Mesendoderm (in vitro differentiated cells): ENCODE measurements around the gene ITGA2B.
A peak's percentile ranks its signal among the peaks of the same experiment; 100 is the strongest.
"Not testable (repeated sequence)": the region's sequence is repeated elsewhere in the genome, so short reads cannot be mapped to it uniquely, and the experiment has no call there.

ENCODE experiments used
- DNase-seq: peaks from one replicate; pipeline ENCODE4 v3.0.0; 2013
- H2AK5ac ChIP-seq: 2 replicates; pipeline ENCODE4 v1.6.1; 2013; ENCODE audit warnings: low read length, inconsistent platforms
- H2BK120ac ChIP-seq: 2 replicates; pipeline ENCODE4 v1.6.1; 2013; ENCODE audit warnings: low read depth, mild to moderate bottlenecking, low read length, moderate library complexity, mixed read lengths
- H2BK15ac ChIP-seq: replicated peaks from 2 replicates; pipeline ENCODE4 v1.6.1; 2013; ENCODE audit warnings: low read depth, mild to moderate bottlenecking, moderate library complexity
- H2BK5ac ChIP-seq: 2 replicates; pipeline ENCODE4 v1.6.1; 2013; ENCODE audit warnings: low read length, inconsistent platforms
- H3K18ac ChIP-seq: 2 replicates; pipeline ENCODE4 v1.6.1; 2013; ENCODE audit warnings: mild to moderate bottlenecking, low read length, mixed read lengths
- H3K23ac ChIP-seq: one replicate; pipeline ENCODE4 v1.6.1; 2013; ENCODE audit warnings: low read length
- H3K27ac ChIP-seq: 2 replicates; pipeline ENCODE4 v1.5.1; 2013; ENCODE audit warnings: low read depth, mild to moderate bottlenecking, inconsistent platforms, low read length, moderate library complexity
- H3K27me3 ChIP-seq: 2 replicates; pipeline ENCODE4 v1.6.1; 2013; ENCODE audit warnings: low read length, control low read depth, mild to moderate bottlenecking, inconsistent platforms; ENCODE audit not compliant: insufficient read depth, poor library complexity
- H3K36me3 ChIP-seq: 2 replicates; pipeline ENCODE4 v1.6.1; 2013; ENCODE audit warnings: low read length, inconsistent platforms; ENCODE audit not compliant: control insufficient read depth, insufficient read depth
- H3K4ac ChIP-seq: one replicate; pipeline ENCODE4 v1.6.1; 2013; ENCODE audit warnings: low read depth, mild to moderate bottlenecking, low read length, moderate library complexity
- H3K4me1 ChIP-seq: 2 replicates; pipeline ENCODE4 v1.6.1; 2013; ENCODE audit warnings: low read depth, low read length, inconsistent platforms; ENCODE audit not compliant: control insufficient read depth
- H3K4me2 ChIP-seq: 2 replicates; pipeline ENCODE4 v1.6.1; 2013; ENCODE audit warnings: low read length
- H3K4me3 ChIP-seq: 2 replicates; pipeline ENCODE4 v1.5.1; 2013; ENCODE audit warnings: mild to moderate bottlenecking, low read length
- H3K56ac ChIP-seq: one replicate; pipeline ENCODE4 v1.6.1; 2013; ENCODE audit warnings: low read length
- H3K79me1 ChIP-seq: 2 replicates; pipeline ENCODE4 v1.6.1; 2013; ENCODE audit warnings: low read length, inconsistent platforms
- H3K79me2 ChIP-seq: 2 replicates; pipeline ENCODE4 v1.6.1; 2013; ENCODE audit warnings: mild to moderate bottlenecking, low read length; ENCODE audit not compliant: control insufficient read depth, insufficient read depth
- H3K9ac ChIP-seq: 2 replicates; pipeline ENCODE4 v1.6.1; 2013; ENCODE audit warnings: low read length, inconsistent platforms
- H4K5ac ChIP-seq: one replicate; pipeline ENCODE4 v1.6.1; 2013; ENCODE audit warnings: low read length
- H4K8ac ChIP-seq: one replicate; pipeline ENCODE4 v1.6.1; 2013; ENCODE audit warnings: low read depth, mild to moderate bottlenecking, control low read depth, low read length, moderate library complexity
- WGBS: extraction: QIAGEN DNeasy Blood & Tissue Kit; methylation state at CpG from one replicate; pipeline ENCODE4 v1.1.7; 2013; ENCODE audit warnings: low lambda C conversion rate, missing lambda C conversion rate; ENCODE audit not compliant: insufficient coverage; ENCODE audit errors: extremely low coverage; 5-methylcytosine and 5-hydroxymethylcytosine counted together

The ITGA2B gene

GRCh38 chr17:44369414-44370023 lies 19.9 kb downstream of the ITGA2B start:
- not testable (repeated sequence) for H3K56ac ChIP-seq, H3K23ac ChIP-seq, H3K79me1 ChIP-seq, H2BK5ac ChIP-seq, H3K9ac ChIP-seq, H3K36me3 ChIP-seq, H3K18ac ChIP-seq, H2BK15ac ChIP-seq, H3K79me2 ChIP-seq, H3K4me3 ChIP-seq, H3K4me1 ChIP-seq, H3K27me3 ChIP-seq, H2AK5ac ChIP-seq, H3K4me2 ChIP-seq, H4K5ac ChIP-seq, H3K4ac ChIP-seq, H4K8ac ChIP-seq, H2BK120ac ChIP-seq, H3K27ac ChIP-seq, DNase-seq
- no CpG with 5 or more reads among the region's 17 CpGs for WGBS

GRCh38 chr17:44368391-44369243 lies 20.8 kb downstream of the ITGA2B start:
- not testable (repeated sequence) for H4K8ac ChIP-seq, H3K4me1 ChIP-seq, H3K4me3 ChIP-seq, H2BK5ac ChIP-seq, H2BK120ac ChIP-seq, H3K23ac ChIP-seq, H3K56ac ChIP-seq, H3K27me3 ChIP-seq, H3K79me2 ChIP-seq, H3K4ac ChIP-seq, H3K4me2 ChIP-seq, H3K9ac ChIP-seq, H3K36me3 ChIP-seq, H3K18ac ChIP-seq, DNase-seq, H3K79me1 ChIP-seq, H4K5ac ChIP-seq, H3K27ac ChIP-seq, H2AK5ac ChIP-seq, H2BK15ac ChIP-seq
- 100% methylated on average over 2 of the region's 42 CpGs for WGBS

- Histone ChIP-seq H3K9ac (no peak overlapping the region), H4K5ac (no peak overlapping the region), H3K56ac (no peak overlapping the region), H2BK5ac (no peak overlapping the region), H3K27me3 (no peaks in the 10 kb centered on the region), H4K8ac (no peak overlapping the region), H3K27ac (no peak overlapping the region), H3K4me2 (no peak overlapping the region), H3K79me1 (no peaks in the 10 kb centered on the region), H3K4me3 (no peak overlapping the region), H3K4ac (no peak overlapping the region), H3K79me2 (no peaks in the 10 kb centered on the region), H2BK15ac (no peak overlapping the region), H3K18ac (no peak overlapping the region), H2BK120ac (no peak overlapping the region), H3K36me3 (no peaks in the 10 kb centered on the region), H2AK5ac (no peak overlapping the region), H3K4me1 (no peaks in the 10 kb centered on the region), H3K23ac (no peak overlapping the region)
- DNase-seq: no peak
- no CpG with 5 or more reads among the region's 7 CpGs for WGBS
These were observed 22.0 kb downstream of the ITGA2B start for GRCh38 chr17:44367231-44367979.

- H3K4ac ChIP-seq, DNase-seq, H3K27me3 ChIP-seq, H3K36me3 ChIP-seq, H3K4me2 ChIP-seq, H2BK5ac ChIP-seq, H4K8ac ChIP-seq, H4K5ac ChIP-seq, H2BK120ac ChIP-seq, H2BK15ac ChIP-seq, H3K23ac ChIP-seq, H3K9ac ChIP-seq, H3K18ac ChIP-seq, H3K4me1 ChIP-seq, H3K27ac ChIP-seq, H3K56ac ChIP-seq, H3K79me2 ChIP-seq, H3K4me3 ChIP-seq, H2AK5ac ChIP-seq, H3K79me1 ChIP-seq: not testable (repeated sequence)
- WGBS: no CpG with 5 or more reads among the region's 5 CpGs
These were observed 24.4 kb downstream of the ITGA2B start for GRCh38 chr17:44365051-44365450.

- Histone ChIP-seq H3K9ac (peak within 1 kb of the TSS; percentile 88), H3K27ac (no peak within 1 kb of the TSS), H3K4me2 (peak within 1 kb of the TSS; percentile 84), H2BK5ac (no peak within 1 kb of the TSS), H3K4me1 (peaks cover 5% of the 10 kb centered on the region), H4K5ac (no peak within 1 kb of the TSS), H3K79me1 (no peaks in the 10 kb centered on the region), H3K18ac (peak within 1 kb of the TSS; percentile 94), H3K36me3 (no peaks in the 10 kb centered on the region), H3K4me3 (peak within 1 kb of the TSS; percentile 78), H2BK120ac (peak within 1 kb of the TSS; percentile 63), H3K27me3 (no peaks in the 10 kb centered on the region), H3K56ac (peak within 1 kb of the TSS; percentile 93), H3K4ac (peak within 1 kb of the TSS; percentile 81), H2AK5ac (no peak within 1 kb of the TSS), H4K8ac (no peak within 1 kb of the TSS), H2BK15ac (peak within 1 kb of the TSS; percentile 20), H3K79me2 (no peaks in the 10 kb centered on the region), H3K23ac (no peak within 1 kb of the TSS)
- peak; percentile 65 for DNase-seq
- no CpG with 5 or more reads among the region's 63 CpGs for WGBS
These were observed 25.8 kb downstream of the ITGA2B start, which contains the start of gene FAM171A2 for GRCh38 chr17:44363613-44364159. TSS of gene FAM171A2 (minus strand) at chr17:44363853. CDS start at chr17:44363714, 139 bp downstream.
